ENCODE data around the gene PRR14.

DNA sequence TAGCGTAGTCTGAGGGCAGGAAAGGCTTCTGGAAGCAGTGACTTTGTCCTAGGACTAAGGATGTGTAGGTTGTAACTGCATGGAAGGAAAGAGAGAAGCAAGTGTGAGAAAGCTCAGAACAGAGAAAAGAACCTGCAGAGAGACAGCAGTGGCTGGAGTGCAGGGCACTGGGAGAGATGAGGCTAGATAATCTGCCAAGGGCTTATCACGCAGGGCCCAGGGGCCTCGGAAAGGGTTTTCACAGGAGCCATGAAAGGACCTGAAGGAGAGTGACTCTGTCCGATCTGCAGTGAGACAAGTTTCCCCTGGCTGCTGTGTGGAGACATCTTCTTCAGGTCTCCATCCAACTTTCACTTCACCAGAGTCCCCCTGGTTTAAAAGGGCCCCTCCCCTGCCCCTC is 41.1 kb downstream of the PRR14 start:
- TF ChIP-seq, protein P1, sequence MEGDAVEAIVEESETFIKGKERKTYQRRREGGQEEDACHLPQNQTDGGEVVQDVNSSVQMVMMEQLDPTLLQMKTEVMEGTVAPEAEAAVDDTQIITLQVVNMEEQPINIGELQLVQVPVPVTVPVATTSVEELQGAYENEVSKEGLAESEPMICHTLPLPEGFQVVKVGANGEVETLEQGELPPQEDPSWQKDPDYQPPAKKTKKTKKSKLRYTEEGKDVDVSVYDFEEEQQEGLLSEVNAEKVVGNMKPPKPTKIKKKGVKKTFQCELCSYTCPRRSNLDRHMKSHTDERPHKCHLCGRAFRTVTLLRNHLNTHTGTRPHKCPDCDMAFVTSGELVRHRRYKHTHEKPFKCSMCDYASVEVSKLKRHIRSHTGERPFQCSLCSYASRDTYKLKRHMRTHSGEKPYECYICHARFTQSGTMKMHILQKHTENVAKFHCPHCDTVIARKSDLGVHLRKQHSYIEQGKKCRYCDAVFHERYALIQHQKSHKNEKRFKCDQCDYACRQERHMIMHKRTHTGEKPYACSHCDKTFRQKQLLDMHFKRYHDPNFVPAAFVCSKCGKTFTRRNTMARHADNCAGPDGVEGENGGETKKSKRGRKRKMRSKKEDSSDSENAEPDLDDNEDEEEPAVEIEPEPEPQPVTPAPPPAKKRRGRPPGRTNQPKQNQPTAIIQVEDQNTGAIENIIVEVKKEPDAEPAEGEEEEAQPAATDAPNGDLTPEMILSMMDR (IDR thresholded peaks at IDR 0.05), result no peak
- TF ChIP-seq POLR2AphosphoS5 (IDR thresholded peaks at IDR 0.05), result no peak
